B cell (primary cell): ENCODE measurements around the gene C6orf136. TPM values are rescaled to one million over a fixed set of nuclear protein-coding genes. Genes with fewer than 3 reads are reported as not detected.

ENCODE experiments used
- ATAC-seq: fragments of 200-7000 bp; cut with Tn5 transposase; one replicate; pipeline ENCODE4 v1.10.0; 2021; ENCODE audit warnings: low read depth, mild to moderate bottlenecking, moderate number of reproducible peaks, moderate library complexity
- CTCF ChIA-PET: fragments of 350-600 bp; sonication (Branson Sonifier 250); formaldehyde crosslinking; loops from one replicate; lab custom pipeline; 2021; ENCODE audit warnings: antibody characterized with exemption, inconsistent platforms; lab: Charles Lee
- POLR2A ChIA-PET: fragments of 350-600 bp; sonication (Branson Sonifier 250); formaldehyde crosslinking; loops from one replicate; lab custom pipeline; 2021; ENCODE audit warnings: antibody characterized with exemption; lab: Charles Lee
- DNase-seq: peaks from one replicate; pipeline ENCODE4 v3.0.0; 2013
- H2AFZ ChIP-seq: 2 replicates; pipeline ENCODE4 v1.6.1; 2012; ENCODE audit warnings: mild to moderate bottlenecking, low read depth, low read length; ENCODE audit not compliant: insufficient read depth, poor library complexity, severe bottlenecking
- H3K27ac ChIP-seq, 2 donors: 1 replicate in 1 of 2; 2 replicates in 1 of 2; pipeline ENCODE4 v1.5.1; 2012 to 2013; ENCODE audit warnings: low read length in 2 of 2, mild to moderate bottlenecking in 2 of 2, moderate library complexity in 1 of 2
- H3K27me3 ChIP-seq, 4 experiments: fragments of 200-600 bp in 1 of 4; sonication (generic) in 1 of 4; replicated peaks in 1 of 4; 1 replicate in 2 of 4; 2 replicates in 2 of 4; pipeline versions ENCODE4 v1.6.1 to v1.7.0; 2013 to 2016; ENCODE audit warnings: low read length in 3 of 4, mild to moderate bottlenecking in 2 of 4, mixed read lengths in 1 of 4, moderate library complexity in 1 of 4; ENCODE audit not compliant: insufficient read depth in 4 of 4, control insufficient read depth in 3 of 4; ENCODE audit errors: control extremely low read depth in 1 of 4
- H3K36me3 ChIP-seq, 2 experiments: replicated peaks in 1 of 2; 1 replicate in 1 of 2; 2 replicates in 1 of 2; pipeline versions ENCODE4 v1.6.1 to v1.7.1; 2013; ENCODE audit warnings: low read length in 1 of 2; ENCODE audit not compliant: insufficient read depth in 2 of 2, control insufficient read depth in 1 of 2; ENCODE audit errors: control extremely low read depth in 1 of 2, extremely low read depth in 1 of 2
- H3K4me1 ChIP-seq, 2 donors: fragments of 200-600 bp in 1 of 2; sonication (generic) in 1 of 2; 1 replicate in 1 of 2; 2 replicates in 1 of 2; pipeline versions ENCODE4 v1.5.1 to v1.6.1; 2013 to 2017; ENCODE audit warnings: low read length in 2 of 2; ENCODE audit not compliant: control insufficient read depth in 2 of 2, insufficient read depth in 2 of 2
- H3K4me2 ChIP-seq: replicated peaks from 2 replicates; pipeline ENCODE3; 2012; ENCODE audit warnings: mild to moderate bottlenecking, low read depth, low read length; ENCODE audit not compliant: poor library complexity, severe bottlenecking
- H3K4me3 ChIP-seq, 5 experiments: fragments of 200-600 bp in 1 of 5; sonication (generic) in 1 of 5; 1 replicate in 3 of 5; 2 replicates in 2 of 5; pipeline versions ENCODE4 v1.5.1 to v1.7.0; 2011 to 2016; ENCODE audit warnings: low read length in 4 of 5, mild to moderate bottlenecking in 4 of 5, low read depth in 2 of 5, control low read depth in 1 of 5, moderate library complexity in 1 of 5; ENCODE audit not compliant: insufficient read depth in 1 of 5; ENCODE audit errors: control extremely low read depth in 1 of 5, extremely low read depth in 1 of 5
- H3K79me2 ChIP-seq: fragments of 200-600 bp; sonication (generic); one replicate; pipeline ENCODE4 v1.6.0; 2016; ENCODE audit warnings: low read length; ENCODE audit not compliant: control insufficient read depth, insufficient read depth
- H3K9ac ChIP-seq: fragments of 200-600 bp; sonication (generic); 2 replicates; pipeline ENCODE4 v1.6.1; 2017; ENCODE audit warnings: mild to moderate bottlenecking, low read length, moderate library complexity
- H3K9me3 ChIP-seq, 3 donors: one replicate each; pipeline versions ENCODE4 v1.6.1 to v1.7.1; 2013; ENCODE audit warnings: low read length in 2 of 3; ENCODE audit not compliant: control insufficient read depth in 2 of 3, insufficient read depth in 1 of 3; ENCODE audit errors: control extremely low read depth in 1 of 3
- H4K20me1 ChIP-seq: 2 replicates; pipeline ENCODE4 v1.6.0; 2012; ENCODE audit warnings: mild to moderate bottlenecking, low read length; ENCODE audit not compliant: insufficient read depth, control insufficient read depth, poor library complexity, severe bottlenecking
- H3K27ac Mint-ChIP-seq: one replicate; pipeline ENCODE4 v1.8.0; 2021; ENCODE audit warnings: mixed read lengths
- H3K27me3 Mint-ChIP-seq: one replicate; pipeline ENCODE4 v1.8.0; 2021; ENCODE audit warnings: mixed read lengths
- H3K4me1 Mint-ChIP-seq: one replicate; pipeline ENCODE4 v1.8.0; 2021; ENCODE audit warnings: mixed read lengths
- H3K4me3 Mint-ChIP-seq: one replicate; pipeline ENCODE4 v1.8.0; 2021; ENCODE audit warnings: mixed read lengths
- H3K9me3 Mint-ChIP-seq: one replicate; pipeline ENCODE4 v1.8.0; 2022; ENCODE audit warnings: mixed read lengths; ENCODE audit not compliant: insufficient read depth
- EZH2 ChIP-seq: IDR thresholded peaks from 2 replicates; pipeline ENCODE4 v1.6.1; 2012; ENCODE audit warnings: borderline replicate concordance, low read depth, mild to moderate bottlenecking, moderate library complexity, low read length; ENCODE audit not compliant: insufficient read depth, poor library complexity, severe bottlenecking
- WGBS: methylation state at CpG from one replicate; pipeline ENCODE4 v1.1.5; 2013; ENCODE audit warnings: missing lambda C conversion rate; ENCODE audit not compliant: insufficient coverage; 5-methylcytosine and 5-hydroxymethylcytosine counted together
- intact Hi-C: fragments of 100-400 bp; cut with micrococcal nuclease; formaldehyde crosslinking; loops from one replicate; pipeline ENCODE4 v1.10.0; 2022
- polyA plus RNA-seq: library from polyadenylated mRNA; depleted of rRNA; stranded (reverse); fragments of >200 nt; gene quantifications from 2 replicates; pipeline ENCODE4 v1.2.3, GENCODE V29; 2012
- total RNA-seq, 2 donors: library from RNA; stranded (reverse); fragments of 120-200 nt in 1 of 2; gene quantifications; 1 replicate in 1 of 2; 2 replicates in 1 of 2; pipeline versions ENCODE4 v1.2.3 to v1.2.4, GENCODE V29; 2013 to 2022
- TF ChIP-seq, protein P1 (sequence below): fragments of 200-600 bp; IDR thresholded peaks from one replicate; pipeline ENCODE4 v1.8.0; 2022; ENCODE audit warnings: antibody characterized with exemption, mild to moderate bottlenecking

C6orf136 gene
- total and polyA plus RNA-seq, 2 donors (not counting 1 experiment from before 2014, with no cell fraction given): 36.6 to 37.2 TPM

DNA sequence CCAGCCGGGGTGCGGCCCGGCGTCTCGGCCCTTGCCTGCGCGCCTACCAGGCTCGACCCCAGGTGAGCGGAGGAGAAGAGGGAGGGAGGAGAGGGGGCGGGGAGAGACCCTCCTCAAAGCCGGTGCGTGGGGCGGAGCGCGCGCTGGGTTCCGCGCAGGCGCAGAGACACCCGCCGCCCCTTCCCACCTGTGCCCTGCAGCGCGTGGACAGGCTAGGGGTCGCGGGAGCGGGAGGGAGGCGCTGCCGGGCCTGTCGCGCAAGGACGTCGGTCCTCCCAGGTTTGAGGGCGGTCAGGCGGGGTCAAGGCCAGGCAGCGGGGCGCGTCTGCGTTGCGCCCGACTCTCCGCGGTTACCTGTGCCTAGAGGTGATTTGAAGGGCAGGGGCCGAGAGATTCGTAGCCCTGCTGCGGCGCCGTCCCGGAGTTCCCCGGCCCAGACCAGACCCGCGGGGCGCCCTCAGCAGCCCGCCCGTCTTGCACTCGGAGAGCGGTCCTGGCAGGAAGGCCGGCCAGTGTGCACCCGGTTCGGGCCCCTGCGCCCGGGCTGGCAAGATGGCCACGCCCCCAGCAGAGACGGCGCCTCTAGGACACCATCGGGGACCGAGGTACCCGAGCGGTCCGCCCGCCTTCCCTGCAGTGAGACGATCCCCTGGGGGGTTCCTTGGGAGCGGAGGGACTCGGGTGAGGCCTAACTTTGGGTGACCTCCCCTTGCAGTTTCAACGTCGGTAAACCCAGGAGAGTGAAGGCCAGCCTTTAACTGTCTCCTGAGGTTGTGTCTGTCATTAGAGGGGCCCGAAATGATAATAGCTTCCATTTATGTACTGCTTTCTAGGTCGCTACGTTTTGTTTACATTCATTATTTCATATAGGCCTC, 546 bp downstream of the C6orf136 start:
- Histone ChIP-seq H2AFZ (peak overlapping the region; percentile 99), H4K20me1 (peaks cover 19% of the 10 kb centered on the region), H3K4me3 (peak overlapping the region; percentile 24 to 93 (median 80)), H3K9ac (peak overlapping the region; percentile 94), H3K36me3 (peaks cover 1 to 24% of the 10 kb centered on the region in 2 experiments), H3K4me1 (peaks cover 12 to 21% of the 10 kb centered on the region in 2 donors), H3K27me3 (no peaks in the 10 kb centered on the region), H3K27ac (peak overlapping the region; percentile 76 to 89), H3K9me3 (no peaks in the 10 kb centered on the region), H3K4me2 (peak overlapping the region; percentile 94), H3K79me2 (peaks cover 28% of the 10 kb centered on the region)
- no peaks in the 10 kb centered on the region for H3K9me3 Mint-ChIP-seq
- POLR2A ChIA-PET: interaction anchor here (0.6 to 1.0 kb wide), 6 partner anchors 19 to 998 kb away, joined by 3 to 6 read pairs (median 3); partner anchors contain the start of gene PPP1R10
- CTCF ChIA-PET: interaction anchor here (0.7 to 1.6 kb wide), 4 partner anchors 25 to 164 kb away, joined by 3 to 7 read pairs (median 4); no protein-coding TSS in a partner anchor
- no peaks in the 10 kb centered on the region for H3K27me3 Mint-ChIP-seq
- H3K4me1 Mint-ChIP-seq: peaks cover 28% of the 10 kb centered on the region
- under 1% methylated on average over 75 of the region's 78 CpGs for WGBS
- TF ChIP-seq, protein P1, sequence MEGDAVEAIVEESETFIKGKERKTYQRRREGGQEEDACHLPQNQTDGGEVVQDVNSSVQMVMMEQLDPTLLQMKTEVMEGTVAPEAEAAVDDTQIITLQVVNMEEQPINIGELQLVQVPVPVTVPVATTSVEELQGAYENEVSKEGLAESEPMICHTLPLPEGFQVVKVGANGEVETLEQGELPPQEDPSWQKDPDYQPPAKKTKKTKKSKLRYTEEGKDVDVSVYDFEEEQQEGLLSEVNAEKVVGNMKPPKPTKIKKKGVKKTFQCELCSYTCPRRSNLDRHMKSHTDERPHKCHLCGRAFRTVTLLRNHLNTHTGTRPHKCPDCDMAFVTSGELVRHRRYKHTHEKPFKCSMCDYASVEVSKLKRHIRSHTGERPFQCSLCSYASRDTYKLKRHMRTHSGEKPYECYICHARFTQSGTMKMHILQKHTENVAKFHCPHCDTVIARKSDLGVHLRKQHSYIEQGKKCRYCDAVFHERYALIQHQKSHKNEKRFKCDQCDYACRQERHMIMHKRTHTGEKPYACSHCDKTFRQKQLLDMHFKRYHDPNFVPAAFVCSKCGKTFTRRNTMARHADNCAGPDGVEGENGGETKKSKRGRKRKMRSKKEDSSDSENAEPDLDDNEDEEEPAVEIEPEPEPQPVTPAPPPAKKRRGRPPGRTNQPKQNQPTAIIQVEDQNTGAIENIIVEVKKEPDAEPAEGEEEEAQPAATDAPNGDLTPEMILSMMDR: no peak
- no peak for TF ChIP-seq EZH2
- DNase-seq (peak; percentile 80), ATAC-seq (peak; percentile 71)
- H3K27ac Mint-ChIP-seq: peak overlapping the region; percentile 95
- H3K4me3 Mint-ChIP-seq: peak overlapping the region; percentile 89
- intact Hi-C loops: loop anchor here (1.0 kb wide), 5 partner anchors 21 to 91 kb away; partner anchors contain the start of genes ATAT1, DHX16, GNL1 and MRPS18B
